ENCODE data around the gene MACROD2.

MACROD2 gene

GRCh38 chr20:16064989-16065707 is 2069.8 kb downstream of the MACROD2 start:
- no peak for DNase-seq (ENCODE audit: low spot score)

DNA sequence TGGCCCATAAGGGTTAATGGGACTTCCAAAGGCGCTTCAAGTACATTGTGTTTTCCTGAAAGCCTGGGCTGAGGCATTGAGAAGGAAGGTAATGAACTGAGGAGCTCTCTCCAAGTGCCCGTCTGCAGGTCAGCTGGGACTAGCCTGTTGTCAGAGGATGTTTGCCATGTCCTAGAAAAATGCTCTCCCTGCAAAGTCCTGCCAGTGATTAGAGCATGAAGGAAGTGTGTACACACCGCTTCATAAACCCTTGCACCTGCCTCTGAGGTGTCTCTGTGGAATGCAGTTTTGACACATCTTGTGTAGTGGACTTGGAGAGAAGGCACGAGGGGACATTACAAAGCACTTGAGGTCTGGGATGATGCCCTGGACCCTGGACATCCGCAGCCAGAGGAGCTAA is 2071.3 kb downstream of the MACROD2 start:
- no peak for DNase-seq (ENCODE audit: low spot score)

GRCh38 chr20:16069389-16070010 is 2074.2 kb downstream of the MACROD2 start:
- DNase-seq (ENCODE audit: low spot score) = no peak

DNA sequence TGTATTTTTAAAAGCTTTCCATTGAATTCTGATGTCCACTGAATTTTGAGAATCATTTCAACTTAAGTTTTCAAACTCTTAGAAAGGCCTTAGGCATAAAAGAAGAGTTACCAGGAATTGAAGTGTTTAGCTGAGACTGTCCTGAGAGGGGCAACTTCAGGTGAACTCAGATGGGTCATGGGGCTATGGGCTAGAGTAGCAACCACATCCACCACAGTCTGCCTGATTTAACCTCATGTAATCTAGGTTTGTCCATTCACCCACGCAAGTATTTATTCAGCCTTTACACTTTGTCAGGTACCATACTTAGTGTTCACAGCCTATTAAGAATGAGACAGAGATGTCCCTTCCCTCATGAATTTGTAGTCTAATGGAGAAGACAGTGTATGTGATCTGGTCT is 2076.9 kb downstream of the MACROD2 start:
- DNase-seq (ENCODE audit: low spot score) = no peak

- DNase-seq (ENCODE audit: low spot score) = no peak
Observed at GRCh38 chr20:16078172-16078898, 2083.0 kb downstream of the MACROD2 start.

DNA sequence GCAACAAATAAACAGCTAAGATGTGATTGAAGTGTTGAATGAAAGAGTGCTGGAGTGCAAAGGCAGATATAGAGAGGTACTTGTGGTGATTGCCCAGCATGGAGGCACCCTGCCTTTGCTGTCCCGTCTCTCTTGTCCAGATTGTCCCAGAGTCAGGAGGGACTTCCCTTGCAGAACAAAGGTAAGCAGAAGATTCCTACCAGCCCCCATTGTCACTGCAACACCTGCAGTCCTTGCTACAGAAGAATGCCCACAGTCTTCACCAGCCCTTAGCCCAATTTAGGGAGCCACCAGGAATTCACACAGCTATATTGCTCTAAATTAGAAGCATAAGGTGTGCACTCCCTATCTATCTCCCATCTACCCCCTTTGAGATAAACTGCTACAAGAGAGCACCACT is 2086.1 kb downstream of the MACROD2 start:
- no peak for DNase-seq (ENCODE audit: low spot score)

DNA sequence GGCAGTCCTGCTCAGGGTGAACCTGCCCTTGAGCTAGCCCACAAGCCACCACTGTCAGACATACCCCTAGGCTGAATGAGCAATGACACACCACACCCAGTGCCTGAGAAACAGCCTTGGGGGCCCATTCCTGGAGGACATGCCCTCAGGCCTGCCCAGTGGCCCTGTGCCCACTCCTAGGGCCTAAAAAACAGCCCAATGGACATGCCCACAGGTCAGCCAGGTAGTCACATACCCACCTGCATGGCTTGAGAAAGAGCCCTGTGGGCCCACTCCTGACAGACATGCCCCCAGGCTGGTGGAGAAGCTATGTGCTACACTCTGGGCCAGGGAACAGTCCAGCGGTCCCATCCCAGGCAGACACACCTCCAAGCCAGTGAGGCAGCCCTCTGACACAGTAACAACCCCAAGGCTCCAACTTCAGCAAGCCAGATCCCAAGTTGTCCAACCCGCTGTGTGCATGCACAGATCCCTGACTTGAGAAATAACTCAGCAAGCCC is 2086.8 kb downstream of the MACROD2 start:
- DNase-seq (ENCODE audit: low spot score) = no peak

GRCh38 chr20:16083639-16084280 is 2088.4 kb downstream of the MACROD2 start:
- no peak for DNase-seq (ENCODE audit: low spot score)

GRCh38 chr20:16095226-16095625 is 2099.9 kb downstream of the MACROD2 start:
- no peak for DNase-seq (ENCODE audit: low spot score)

DNA sequence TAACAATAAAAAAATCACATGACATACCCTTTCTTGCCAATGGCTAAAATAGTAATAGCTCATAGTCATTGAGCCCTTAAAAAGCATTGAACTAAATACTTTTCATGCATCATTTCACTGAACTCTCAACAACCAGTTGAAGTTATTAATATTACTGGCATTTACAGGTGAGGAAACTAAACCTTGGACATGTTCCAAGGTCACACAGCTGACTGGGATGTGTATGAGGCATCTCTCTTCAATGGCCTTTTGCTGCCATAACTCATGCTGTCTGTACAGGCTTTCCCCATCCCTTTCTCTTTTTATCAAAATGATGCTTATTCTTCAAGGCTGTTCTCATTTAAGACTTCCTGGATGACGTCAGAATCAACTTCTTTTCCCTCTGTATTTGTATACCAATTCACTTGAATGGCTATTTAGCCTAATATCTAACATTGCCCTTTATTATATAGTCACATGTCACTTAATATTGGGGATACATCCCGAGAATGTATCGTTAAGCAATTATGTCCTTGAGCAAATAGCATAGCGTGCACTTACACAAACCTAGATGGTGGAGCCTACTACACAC is 2101.5 kb downstream of the MACROD2 start:
- no peak for DNase-seq (ENCODE audit: low spot score)

- no peak for DNase-seq (ENCODE audit: low spot score)
Observed at GRCh38 chr20:16097788-16098187, 2102.5 kb downstream of the MACROD2 start.

GRCh38 chr20:16098890-16099639 is 2103.7 kb downstream of the MACROD2 start:
- no peak for DNase-seq (ENCODE audit: low spot score)

DNA sequence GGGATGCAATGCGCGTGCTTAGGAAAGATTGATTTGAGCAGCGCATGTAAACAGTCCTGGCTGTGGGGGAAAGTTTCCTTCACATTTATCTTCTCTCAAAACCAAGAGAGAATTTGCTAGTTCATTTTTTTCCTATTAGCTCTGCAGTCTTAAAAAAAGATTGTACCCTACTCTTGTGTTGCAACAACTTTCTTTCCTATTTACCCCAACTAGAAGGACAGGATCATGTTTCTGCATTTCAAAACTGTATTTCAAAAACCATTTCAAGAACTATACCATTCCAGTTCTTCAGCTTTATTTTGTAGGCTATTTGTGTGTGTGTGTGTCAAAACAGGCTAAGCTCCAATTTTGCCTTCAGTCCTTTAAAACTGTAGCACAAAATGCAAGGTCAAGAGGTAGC is 2104.8 kb downstream of the MACROD2 start:
- no peak for DNase-seq (ENCODE audit: low spot score)

- no peak for DNase-seq (ENCODE audit: low spot score)
Observed at GRCh38 chr20:16100767-16101166, 2105.5 kb downstream of the MACROD2 start.

Measured in kidney capillary endothelial cell (primary cell).